Measurements from ENCODE around the gene SLC7A6. TPM values are rescaled to one million over a fixed set of nuclear protein-coding genes. Genes with fewer than 3 reads are reported as not detected.
A peak's percentile ranks its signal among the peaks of the same experiment; 100 is the strongest.

The SLC7A6 gene
- total RNA-seq, 1 experiment from 2014 or later, result 28.5 TPM

GRCh38 chr16:68227850-68228553 is 36.3 kb upstream of the SLC7A6 start:
- RAD21 ChIA-PET (ENCODE audit: low non-redundant PET in 1 of 2, low total read pairs in 2 of 2, uncharacterized antibody in 2 of 2, unreplicated experiment in 2 of 2), result interaction anchor here in 1 of 2 experiments (0.8 kb wide), 1 partner anchor 134 kb away, joined by 4 read pairs; no protein-coding TSS in a partner anchor
- Histone ChIP-seq H3K9me3 (ENCODE audit: control insufficient read depth in 1 of 2, insufficient read depth in 1 of 2, low read depth in 1 of 2, low read length in 2 of 2) (no peaks in the 10 kb centered on the region), H3K4me3 (replicated peaks in 1 of 2; ENCODE audit: low read depth in 1 of 2, low read length in 2 of 2) (no peak overlapping the region), H3K9me2 (ENCODE audit: insufficient read depth) (no peaks in the 10 kb centered on the region), H3K79me2 (ENCODE audit: insufficient read depth, low read length) (peaks cover 11% of the 10 kb centered on the region), H4K20me1 (ENCODE audit: insufficient read depth) (no peaks in the 10 kb centered on the region), H3K27me3 (ENCODE audit: insufficient read depth, low read length) (no peaks in the 10 kb centered on the region), H2AFZ (ENCODE audit: low read depth, low read length, poor library complexity, severe bottlenecking) (no peak overlapping the region), H3K27ac (ENCODE audit: low read depth, low read length) (no peak overlapping the region), H3K4me1 (ENCODE audit: control insufficient read depth in 1 of 2, insufficient read depth in 2 of 2, low read length in 2 of 2) (no peaks in the 10 kb centered on the region; a peak in 1 of 4 replicates), H3K9ac (ENCODE audit: low read length) (no peak overlapping the region), H3K4me2 (ENCODE audit: low read length) (no peak overlapping the region), H3K36me3 (ENCODE audit: control insufficient read depth in 1 of 2, insufficient read depth in 2 of 2, low read length in 2 of 2) (peaks cover 18 to 46% of the 10 kb centered on the region in 2 experiments; a peak in 3 of 4 replicates)
- CTCF ChIA-PET, result interaction anchor here (1.0 to 1.7 kb wide), 3 partner anchors 10 to 142 kb away, joined by 4 to 12 read pairs (median 4); no protein-coding TSS in a partner anchor
- DNase-seq (ENCODE audit: low read depth, low spot score) (no peak), ATAC-seq (peak; percentile 31; the same call in 1 of the 2 replicates)
- POLR2A ChIA-PET, result no interaction called here
- no peak for TF ChIP-seq JUND (IDR thresholded peaks at IDR 0.05)
- TF ChIP-seq, protein P1, sequence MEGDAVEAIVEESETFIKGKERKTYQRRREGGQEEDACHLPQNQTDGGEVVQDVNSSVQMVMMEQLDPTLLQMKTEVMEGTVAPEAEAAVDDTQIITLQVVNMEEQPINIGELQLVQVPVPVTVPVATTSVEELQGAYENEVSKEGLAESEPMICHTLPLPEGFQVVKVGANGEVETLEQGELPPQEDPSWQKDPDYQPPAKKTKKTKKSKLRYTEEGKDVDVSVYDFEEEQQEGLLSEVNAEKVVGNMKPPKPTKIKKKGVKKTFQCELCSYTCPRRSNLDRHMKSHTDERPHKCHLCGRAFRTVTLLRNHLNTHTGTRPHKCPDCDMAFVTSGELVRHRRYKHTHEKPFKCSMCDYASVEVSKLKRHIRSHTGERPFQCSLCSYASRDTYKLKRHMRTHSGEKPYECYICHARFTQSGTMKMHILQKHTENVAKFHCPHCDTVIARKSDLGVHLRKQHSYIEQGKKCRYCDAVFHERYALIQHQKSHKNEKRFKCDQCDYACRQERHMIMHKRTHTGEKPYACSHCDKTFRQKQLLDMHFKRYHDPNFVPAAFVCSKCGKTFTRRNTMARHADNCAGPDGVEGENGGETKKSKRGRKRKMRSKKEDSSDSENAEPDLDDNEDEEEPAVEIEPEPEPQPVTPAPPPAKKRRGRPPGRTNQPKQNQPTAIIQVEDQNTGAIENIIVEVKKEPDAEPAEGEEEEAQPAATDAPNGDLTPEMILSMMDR (IDR thresholded peaks at IDR 0.05 in 2 of 3, conservative IDR thresholded peaks at IDR 0.05 in 1 of 3; ENCODE audit: borderline replicate concordance in 1 of 3, insufficient read depth in 1 of 3, low read depth in 2 of 3, low read length in 2 of 3), result 0 out of 6 replicates have a peak, but pooled peaks of 1 of the 3 experiments have one; percentile 6
- intact Hi-C loops (cut with micrococcal nuclease), result loop anchor here (2.0 to 10.0 kb wide), 3 partner anchors 141 to 343 kb away; partner anchors contain the start of gene NRN1L
- BruUV-seq (replicated peaks), result no TSS peak

GRCh38 chr16:68228652-68229051 is 35.7 kb upstream of the SLC7A6 start:
- Histone ChIP-seq H3K9ac (ENCODE audit: low read length) (no peak overlapping the region), H3K36me3 (ENCODE audit: control insufficient read depth in 1 of 2, insufficient read depth in 2 of 2, low read length in 2 of 2) (peaks cover 18 to 51% of the 10 kb centered on the region in 2 experiments; a peak in 3 of 4 replicates), H3K79me2 (ENCODE audit: insufficient read depth, low read length) (peaks cover 17% of the 10 kb centered on the region), H4K20me1 (ENCODE audit: insufficient read depth) (no peaks in the 10 kb centered on the region; the same call in 1 of the 2 replicates), H2AFZ (ENCODE audit: low read depth, low read length, poor library complexity, severe bottlenecking) (no peak overlapping the region), H3K4me1 (ENCODE audit: control insufficient read depth in 1 of 2, insufficient read depth in 2 of 2, low read length in 2 of 2) (peaks cover 6% of the 10 kb centered on the region in 2 experiments), H3K27ac (ENCODE audit: low read depth, low read length) (no peak overlapping the region), H3K4me3 (replicated peaks in 1 of 2; ENCODE audit: low read depth in 1 of 2, low read length in 2 of 2) (no peak overlapping the region), H3K9me3 (ENCODE audit: control insufficient read depth in 1 of 2, insufficient read depth in 1 of 2, low read depth in 1 of 2, low read length in 2 of 2) (no peaks in the 10 kb centered on the region), H3K9me2 (ENCODE audit: insufficient read depth) (no peaks in the 10 kb centered on the region), H3K4me2 (ENCODE audit: low read length) (no peak overlapping the region), H3K27me3 (ENCODE audit: insufficient read depth, low read length) (no peaks in the 10 kb centered on the region)
- intact Hi-C loops (cut with micrococcal nuclease), result loop anchor here (1.0 to 10.0 kb wide), 6 partner anchors 134 to 344 kb away; partner anchors contain the start of gene NRN1L
- CTCF ChIA-PET, result interaction anchor here (1.0 to 1.7 kb wide), 2 partner anchors 135 to 142 kb away, joined by 4 to 12 read pairs; no protein-coding TSS in a partner anchor
- RAD21 ChIA-PET (ENCODE audit: low non-redundant PET in 1 of 2, low total read pairs in 2 of 2, uncharacterized antibody in 2 of 2, unreplicated experiment in 2 of 2), result interaction anchor here in 1 of 2 experiments (0.8 kb wide), 1 partner anchor 135 kb away, joined by 4 read pairs; no protein-coding TSS in a partner anchor
- ATAC-seq (no peak), DNase-seq (ENCODE audit: low read depth, low spot score) (no peak)
- no TSS peak for BruUV-seq (replicated peaks)
- POLR2A ChIA-PET, result no interaction called here
- TF ChIP-seq EZH2 (IDR thresholded peaks at IDR 0.05), result no peak
- TF ChIP-seq, protein P1 (IDR thresholded peaks at IDR 0.05 in 2 of 3, conservative IDR thresholded peaks at IDR 0.05 in 1 of 3; ENCODE audit: borderline replicate concordance in 1 of 3, insufficient read depth in 1 of 3, low read depth in 2 of 3, low read length in 2 of 3), result no peak
- no peak for TF ChIP-seq EZH2phosphoT487 (IDR thresholded peaks at IDR 0.05; ENCODE audit: borderline replicate concordance)
- TF ChIP-seq ZBTB33 (IDR thresholded peaks at IDR 0.05; ENCODE audit: extremely low read depth, insufficient replicate concordance, low read length), result no peak
- TF ChIP-seq ZFX (IDR thresholded peaks at IDR 0.05), result no peak
- TF ChIP-seq CEBPB (IDR thresholded peaks at IDR 0.05; ENCODE audit: low read depth), result no peak
- no peak for TF ChIP-seq POLR2AphosphoS5 (IDR thresholded peaks at IDR 0.05; ENCODE audit: low read depth, low read length)
- no peak for TF ChIP-seq POLR2A (IDR thresholded peaks at IDR 0.05; ENCODE audit: borderline replicate concordance, extremely low read depth, insufficient read depth, insufficient read length)

Data from HCT116 (cell line).